ENCODE results near the gene SV2B. TPM values are rescaled to one million over a fixed set of nuclear protein-coding genes. Genes with fewer than 3 reads are reported as not detected.
A peak's percentile ranks its signal among the peaks of the same experiment; 100 is the strongest.
"Not testable (repeated sequence)": the region's sequence is repeated elsewhere in the genome, so short reads cannot be mapped to it uniquely, and the experiment has no call there.

The SV2B gene
- total RNA-seq, 2 donors from 2014 or later, result not detected

DNA sequence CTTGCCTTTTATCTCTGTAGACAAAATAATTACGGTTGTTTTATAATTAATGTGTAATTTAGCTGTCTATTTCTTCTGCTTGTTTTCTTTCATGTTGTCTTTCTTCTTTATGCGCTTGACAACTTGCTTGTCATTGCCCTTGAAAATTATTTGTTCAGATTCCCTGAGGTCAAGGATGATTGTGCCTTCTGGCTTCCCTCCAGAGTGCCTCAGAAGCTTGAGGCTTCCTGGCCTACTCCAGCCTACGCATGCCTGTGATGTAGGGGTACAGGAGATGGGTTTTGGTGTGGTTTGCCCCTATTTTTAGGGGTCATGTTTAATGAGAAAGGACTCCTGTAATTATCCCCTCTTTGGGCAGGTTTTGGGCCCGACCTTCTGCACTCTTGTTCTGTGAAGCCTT, 231.5 kb downstream of the SV2B start:
- H3K36me3 Mint-ChIP-seq, result peaks cover 12% of the 10 kb centered on the region
- DNase-seq (ENCODE audit: low spot score), result no peak
- H3K4me1 Mint-ChIP-seq (ENCODE audit: low read depth in 2 of 2), result peaks cover 2% of the 10 kb centered on the region in 2 donors
- peaks cover 13 to 21% of the 10 kb centered on the region in 2 donors for H3K27me3 Mint-ChIP-seq
- no peak overlapping the region for H3K27ac Mint-ChIP-seq
- no peak for ATAC-seq
- H3K4me3 Mint-ChIP-seq, result no peak overlapping the region
- H3K9me3 Mint-ChIP-seq, result no peaks in the 10 kb centered on the region

DNA sequence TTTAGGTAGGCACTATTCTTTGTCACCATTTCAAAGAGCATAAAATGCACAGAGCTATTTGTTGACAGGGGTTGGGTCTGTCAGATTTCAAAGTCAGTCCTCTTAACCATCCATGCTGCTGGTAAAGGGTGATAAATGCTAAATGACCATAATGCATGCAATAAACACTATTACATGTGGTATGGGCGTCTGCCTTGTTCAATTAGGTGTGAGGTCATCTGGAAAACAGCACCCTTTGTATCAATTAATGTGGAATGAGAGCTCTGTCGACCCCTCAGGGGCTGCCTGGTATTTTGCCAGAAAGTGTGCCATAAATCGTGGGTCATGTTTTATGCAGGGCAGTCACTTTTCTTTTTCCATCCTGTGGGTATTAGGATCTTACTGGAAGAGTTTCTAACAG, 235.6 kb downstream of the SV2B start:
- H3K4me3 Mint-ChIP-seq, result no peak overlapping the region
- peaks cover 0 to 4% of the 10 kb centered on the region in 2 donors for H3K4me1 Mint-ChIP-seq (ENCODE audit: low read depth in 2 of 2)
- H3K36me3 Mint-ChIP-seq, result no peaks in the 10 kb centered on the region
- H3K9me3 Mint-ChIP-seq, result no peaks in the 10 kb centered on the region
- H3K27ac Mint-ChIP-seq, result no peak overlapping the region
- ATAC-seq (no peak), DNase-seq (ENCODE audit: low spot score) (no peak)
- H3K27me3 Mint-ChIP-seq, result peaks cover 24 to 27% of the 10 kb centered on the region in 2 donors

DNA sequence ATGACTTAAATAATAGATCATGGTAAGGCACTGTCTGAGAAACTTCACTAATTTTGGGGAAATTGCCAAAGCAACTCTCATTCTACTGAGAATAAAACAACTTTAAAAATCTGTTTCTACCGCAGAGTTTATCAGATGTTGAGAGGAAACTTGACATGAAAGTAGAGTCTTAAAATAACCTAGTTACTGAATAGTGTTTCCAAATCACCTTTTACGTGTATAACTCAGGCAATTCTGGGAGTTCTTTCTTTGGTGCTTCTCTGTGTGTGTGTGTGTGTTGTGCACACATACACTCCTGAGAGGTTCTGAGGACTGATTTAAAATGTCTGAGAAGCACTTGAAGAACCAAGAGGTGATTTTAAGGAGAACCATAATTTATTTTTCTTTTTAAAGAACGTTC, 236.6 kb downstream of the SV2B start:
- Mint-ChIP-seq H3K27me3 (peaks cover 26 to 34% of the 10 kb centered on the region in 2 donors), H3K27ac (no peak overlapping the region), H3K9me3 (no peaks in the 10 kb centered on the region), H3K36me3 (no peaks in the 10 kb centered on the region), H3K4me3 (no peak overlapping the region), H3K4me1 (ENCODE audit: low read depth in 2 of 2) (peaks cover 0 to 4% of the 10 kb centered on the region in 2 donors)
- DNase-seq (ENCODE audit: low spot score), result no peak
- no peak for ATAC-seq

DNA sequence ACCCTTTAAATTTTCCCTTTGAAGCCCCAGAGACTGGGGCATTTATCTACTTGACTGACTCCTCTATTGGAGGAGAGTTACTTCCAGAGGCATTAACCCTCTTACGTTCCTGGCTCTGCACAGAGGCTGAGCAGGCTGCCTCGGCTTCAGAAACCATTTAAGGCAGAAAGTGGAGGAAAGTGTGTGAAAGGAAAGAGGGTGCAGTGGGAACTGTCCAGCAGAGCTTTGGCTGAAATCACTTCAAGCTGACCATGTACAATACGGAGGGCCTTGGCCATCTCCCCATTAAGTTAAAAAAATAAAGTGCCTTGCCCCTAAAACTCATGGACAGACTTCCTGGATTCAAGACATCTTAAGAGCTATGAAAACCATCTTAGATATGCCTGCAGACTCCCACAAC, 238.7 kb downstream of the SV2B start:
- peaks cover 33 to 38% of the 10 kb centered on the region in 2 donors for H3K27me3 Mint-ChIP-seq
- no peak overlapping the region for H3K27ac Mint-ChIP-seq
- H3K4me3 Mint-ChIP-seq, result no peak overlapping the region
- H3K4me1 Mint-ChIP-seq (ENCODE audit: low read depth in 2 of 2), result peaks cover 0 to 4% of the 10 kb centered on the region in 2 donors
- no peak for ATAC-seq
- H3K9me3 Mint-ChIP-seq, result no peaks in the 10 kb centered on the region
- no peaks in the 10 kb centered on the region for H3K36me3 Mint-ChIP-seq
- no peak for DNase-seq (ENCODE audit: low spot score)

DNA sequence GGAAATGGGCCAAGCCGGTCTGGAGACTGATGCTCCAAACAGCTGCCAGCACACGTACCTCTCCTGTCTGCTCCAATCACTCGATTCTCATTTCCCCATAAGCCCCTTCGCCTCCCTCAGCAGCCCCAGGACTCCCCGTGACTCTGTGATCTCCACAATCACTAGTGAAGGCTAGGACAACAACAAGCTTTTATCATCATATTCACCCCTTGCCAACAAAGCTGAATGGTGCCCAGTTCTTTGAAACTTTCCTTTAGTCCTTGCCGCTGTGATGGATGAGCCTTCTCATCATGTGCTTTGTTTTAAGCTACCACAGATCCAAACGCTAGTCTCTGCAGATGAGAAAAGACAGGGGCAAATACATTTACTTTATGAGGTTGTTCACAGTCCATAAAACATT, 242.0 kb downstream of the SV2B start:
- H3K27me3 Mint-ChIP-seq, result peaks cover 45 to 56% of the 10 kb centered on the region in 2 donors
- DNase-seq (ENCODE audit: low spot score) (no peak), ATAC-seq (no peak)
- H3K36me3 Mint-ChIP-seq, result peaks cover 4% of the 10 kb centered on the region
- H3K27ac Mint-ChIP-seq, result no peak overlapping the region
- H3K9me3 Mint-ChIP-seq, result no peaks in the 10 kb centered on the region
- peaks cover 3 to 7% of the 10 kb centered on the region in 2 donors for H3K4me1 Mint-ChIP-seq (ENCODE audit: low read depth in 2 of 2)
- no peak overlapping the region for H3K4me3 Mint-ChIP-seq

DNA sequence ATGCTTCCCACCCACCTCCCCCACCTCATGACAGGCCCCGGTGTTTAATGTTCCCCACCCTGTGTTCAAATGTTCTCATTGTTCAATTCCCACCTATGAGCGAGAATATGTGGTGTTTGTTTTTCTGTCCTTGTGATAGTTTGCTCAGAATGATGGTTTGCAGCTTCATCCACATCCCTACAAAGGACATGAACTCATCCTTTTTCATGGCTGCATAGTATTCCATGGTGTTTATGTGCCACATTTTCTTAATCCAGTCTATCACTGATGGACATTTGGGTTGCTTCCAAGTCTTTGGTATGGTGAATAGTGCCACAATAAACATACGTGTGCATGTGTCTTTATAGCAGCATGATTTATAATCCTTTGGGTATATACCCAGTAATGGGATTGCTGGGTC, 244.9 kb downstream of the SV2B start:
- not testable (repeated sequence) for H3K36me3 Mint-ChIP-seq; H3K27ac Mint-ChIP-seq; ATAC-seq; DNase-seq (ENCODE audit: low spot score); H3K4me3 Mint-ChIP-seq; H3K9me3 Mint-ChIP-seq
- H3K4me1 Mint-ChIP-seq (ENCODE audit: low read depth in 2 of 2), result peaks cover 25 to 32% of the 10 kb centered on the region in 2 donors
- peaks cover 42 to 54% of the 10 kb centered on the region in 2 donors for H3K27me3 Mint-ChIP-seq

DNA sequence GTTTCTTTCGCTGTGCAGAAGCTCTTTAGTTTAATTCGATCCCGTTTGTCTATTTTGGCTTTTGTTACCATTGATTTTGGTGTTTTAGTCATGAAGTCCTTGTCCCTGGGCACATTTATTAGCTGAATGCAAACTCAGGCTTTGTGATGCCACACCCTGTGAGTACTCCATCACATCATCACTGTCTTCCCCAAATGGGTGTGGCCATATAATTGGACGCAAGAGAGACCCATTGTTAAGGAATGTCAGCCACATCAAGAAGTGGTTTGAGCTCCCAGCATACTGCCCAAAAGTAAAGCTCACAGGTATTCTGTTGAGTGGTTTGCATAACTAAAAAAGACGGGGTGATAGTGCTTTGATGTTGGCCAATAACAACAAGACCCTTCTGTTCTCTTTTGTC, 245.7 kb downstream of the SV2B start:
- H3K27me3 Mint-ChIP-seq, result peaks cover 39 to 53% of the 10 kb centered on the region in 2 donors
- H3K27ac Mint-ChIP-seq, result no peak overlapping the region
- no peak for DNase-seq (ENCODE audit: low spot score)
- peaks cover 28 to 37% of the 10 kb centered on the region in 2 donors for H3K4me1 Mint-ChIP-seq (ENCODE audit: low read depth in 2 of 2)
- peaks cover 4% of the 10 kb centered on the region for H3K36me3 Mint-ChIP-seq
- no peak for ATAC-seq
- H3K4me3 Mint-ChIP-seq, result no peak overlapping the region
- H3K9me3 Mint-ChIP-seq, result no peaks in the 10 kb centered on the region

DNA sequence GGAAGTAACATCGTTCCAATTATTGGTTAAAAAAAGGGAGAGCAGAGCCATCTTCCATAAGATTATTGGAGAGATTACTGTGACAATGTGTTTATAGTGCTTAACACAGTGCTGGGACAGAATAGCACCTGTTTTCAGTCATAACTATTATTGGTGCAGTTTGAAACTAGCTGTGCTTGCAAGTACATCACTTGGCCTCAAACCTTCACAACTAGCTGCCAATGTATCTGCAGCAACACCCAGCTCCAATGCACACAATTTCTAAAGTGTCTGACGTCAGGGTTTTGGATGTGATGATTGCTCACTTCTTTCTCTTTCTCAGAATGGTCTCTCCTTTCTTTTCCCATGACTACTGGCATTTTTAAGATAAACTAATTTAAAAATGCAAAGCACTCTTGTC, 246.2 kb downstream of the SV2B start:
- Mint-ChIP-seq H3K4me3 (no peak overlapping the region), H3K9me3 (no peaks in the 10 kb centered on the region), H3K36me3 (peaks cover 4% of the 10 kb centered on the region), H3K27ac (peak overlapping the region in 1 of 2 donors; percentile 22), H3K4me1 (ENCODE audit: low read depth in 2 of 2) (peaks cover 28 to 37% of the 10 kb centered on the region in 2 donors), H3K27me3 (peaks cover 36 to 53% of the 10 kb centered on the region in 2 donors)
- no peak for ATAC-seq
- no peak for DNase-seq (ENCODE audit: low spot score)

DNA sequence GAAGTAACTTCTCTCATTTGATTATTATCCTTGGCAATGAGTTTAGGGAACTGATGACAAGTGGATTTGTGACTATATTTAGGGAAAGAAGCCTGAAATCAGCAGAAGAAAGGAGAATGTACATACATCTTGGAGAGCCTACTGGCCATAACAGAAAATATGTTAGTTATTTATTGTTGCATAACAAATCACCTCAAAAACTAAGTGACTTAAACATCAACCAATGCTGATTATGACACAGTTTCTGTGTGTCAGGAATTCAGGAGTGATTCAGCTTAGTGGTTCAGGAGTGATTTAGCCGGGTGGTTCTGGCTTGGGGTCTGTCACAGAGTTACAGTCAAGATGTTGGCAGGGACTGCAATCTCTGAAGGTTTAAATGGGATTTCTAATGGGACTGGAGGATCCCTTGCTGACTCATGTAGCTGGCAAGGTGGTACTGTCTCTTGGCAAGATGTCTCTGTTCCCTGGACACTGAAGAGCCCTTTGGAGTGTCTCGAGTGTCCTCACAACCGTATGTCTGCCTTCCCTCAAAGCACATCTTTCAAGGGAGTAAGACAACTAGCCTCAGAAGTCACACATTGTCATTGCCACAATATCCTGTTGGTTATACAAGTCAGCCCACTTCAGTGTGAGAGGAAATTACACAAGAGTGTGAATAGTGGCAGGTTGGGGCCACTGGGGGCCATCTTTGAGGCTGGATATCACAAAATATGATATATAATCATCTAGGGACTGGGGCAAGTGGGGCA, 248.9 kb downstream of the SV2B start:
- H3K27me3 Mint-ChIP-seq, result peaks cover 41 to 60% of the 10 kb centered on the region in 2 donors
- H3K4me1 Mint-ChIP-seq (ENCODE audit: low read depth in 2 of 2), result peaks cover 31 to 37% of the 10 kb centered on the region in 2 donors
- peak overlapping the region; percentile 69 for H3K4me3 Mint-ChIP-seq
- no peaks in the 10 kb centered on the region for H3K9me3 Mint-ChIP-seq
- H3K36me3 Mint-ChIP-seq, result peaks cover 4% of the 10 kb centered on the region
- ATAC-seq (peak; percentile 97), DNase-seq (ENCODE audit: low spot score) (peak; percentile 76)
- peak overlapping the region; percentile 78 to 91 for H3K27ac Mint-ChIP-seq

Other genes starting within 250 kb of the SV2B start
- 100 to 1,000 TPM; 528 to 679 TPM for gene FURIN, start 231.7 kb upstream of the SV2B start, total RNA-seq
- gene FES, start 215.8 kb upstream of the SV2B start, total RNA-seq, result 100 to 1,000 TPM; 139 to 140 TPM
- gene MAN2A2, start 197.0 kb upstream of the SV2B start, total RNA-seq, result 100 to 1,000 TPM; 172 to 244 TPM
- gene HDDC3, start 167.7 kb upstream of the SV2B start, total RNA-seq, result 10 to 100 TPM; 23.4 to 30.5 TPM
- 10 to 100 TPM; 81.9 to 95.3 TPM for gene UNC45A, start 165.0 kb upstream of the SV2B start, total RNA-seq
- gene RCCD1, start 145.4 kb upstream of the SV2B start, total RNA-seq, result 10 to 100 TPM; 10.8 to 29.2 TPM
- 100 to 1,000 TPM in 1 of 2 donors, 10 to 100 TPM in 1; 84.3 to 160 TPM for gene PRC1, start 105.7 kb upstream of the SV2B start, total RNA-seq
- 10 to 100 TPM; 23.6 to 26.5 TPM for gene VPS33B, start 77.7 kb upstream of the SV2B start, total RNA-seq

Measured in natural killer cell treated with Interleukin-12 subunit alpha and Interleukin-12 subunit beta and Interleukin-15 and Interleukin-18, amount 100 ng/mL, for 72 hours (primary cell).